PC-3 (cell line): ENCODE results near the gene USP19.

Experiments
- EZH2 ChIP-seq: fragments of 300-600 bp; sonication (generic); IDR thresholded peaks from one replicate; pipeline ENCODE4 v1.6.1; 2017; ENCODE audit warnings: antibody characterized with exemption, mild to moderate bottlenecking, low read length; ENCODE audit not compliant: unreplicated experiment
- EZH2phosphoT487 ChIP-seq: fragments of 300-600 bp; sonication (generic); IDR thresholded peaks from 2 replicates; pipeline ENCODE4 v1.6.1; 2018; ENCODE audit warnings: mild to moderate bottlenecking, antibody characterized with exemption, low read length, borderline replicate concordance
- TF ChIP-seq, protein P1 (sequence below): fragments of 300-600 bp; sonication (generic); conservative IDR thresholded peaks from 2 replicates; pipeline ENCODE4 v1.5.1; 2017; ENCODE audit warnings: antibody characterized with exemption, low read depth, mild to moderate bottlenecking, low read length

- TF ChIP-seq, protein P1, sequence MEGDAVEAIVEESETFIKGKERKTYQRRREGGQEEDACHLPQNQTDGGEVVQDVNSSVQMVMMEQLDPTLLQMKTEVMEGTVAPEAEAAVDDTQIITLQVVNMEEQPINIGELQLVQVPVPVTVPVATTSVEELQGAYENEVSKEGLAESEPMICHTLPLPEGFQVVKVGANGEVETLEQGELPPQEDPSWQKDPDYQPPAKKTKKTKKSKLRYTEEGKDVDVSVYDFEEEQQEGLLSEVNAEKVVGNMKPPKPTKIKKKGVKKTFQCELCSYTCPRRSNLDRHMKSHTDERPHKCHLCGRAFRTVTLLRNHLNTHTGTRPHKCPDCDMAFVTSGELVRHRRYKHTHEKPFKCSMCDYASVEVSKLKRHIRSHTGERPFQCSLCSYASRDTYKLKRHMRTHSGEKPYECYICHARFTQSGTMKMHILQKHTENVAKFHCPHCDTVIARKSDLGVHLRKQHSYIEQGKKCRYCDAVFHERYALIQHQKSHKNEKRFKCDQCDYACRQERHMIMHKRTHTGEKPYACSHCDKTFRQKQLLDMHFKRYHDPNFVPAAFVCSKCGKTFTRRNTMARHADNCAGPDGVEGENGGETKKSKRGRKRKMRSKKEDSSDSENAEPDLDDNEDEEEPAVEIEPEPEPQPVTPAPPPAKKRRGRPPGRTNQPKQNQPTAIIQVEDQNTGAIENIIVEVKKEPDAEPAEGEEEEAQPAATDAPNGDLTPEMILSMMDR = no peak
- TF ChIP-seq EZH2 (no peak), EZH2phosphoT487 (no peak)
These were observed 44.5 kb upstream of the USP19 start for GRCh38 chr3:49164983-49165720.
